Peyer's patch (tissue), 4 donors: Measurements from ENCODE around the gene MRTO4. TPM values are rescaled to one million over a fixed set of nuclear protein-coding genes. Genes with fewer than 3 reads are reported as not detected.
"Not testable (repeated sequence)": the region's sequence is repeated elsewhere in the genome, so short reads cannot be mapped to it uniquely, and the experiment has no call there.

Experiments
- DNase-seq, 3 donors: peaks; one replicate each; pipeline ENCODE4 v3.0.0-alpha.2; 2017 to 2019
- H3K27ac ChIP-seq, 4 donors: fragments of 200-600 bp; sonication (generic); one replicate each; pipeline ENCODE4 v1.5.1; 2016 to 2019
- H3K27me3 ChIP-seq, 2 donors: fragments of 200-600 bp; sonication (generic); one replicate each; pipeline ENCODE4 v1.5.1; 2019
- H3K36me3 ChIP-seq, 3 donors: fragments of 200-600 bp; sonication (generic); one replicate each; pipeline ENCODE4 v1.5.1; 2016 to 2019
- H3K4me1 ChIP-seq, 4 donors: fragments of 200-600 bp; sonication (generic); one replicate each; pipeline ENCODE4 v1.5.1; 2016 to 2019
- H3K4me3 ChIP-seq, 4 donors: fragments of 200-600 bp; sonication (generic); 1 replicate in 3 of 4; 2 replicates in 1 of 4; pipeline ENCODE4 v1.5.1; 2016 to 2019; ENCODE audit warnings: mild to moderate bottlenecking in 1 of 4
- H3K9me3 ChIP-seq, 4 donors: fragments of 200-600 bp; sonication (generic); one replicate each; pipeline ENCODE4 v1.5.1; 2016 to 2019; ENCODE audit warnings: mild to moderate bottlenecking in 1 of 4
- CTCF ChIP-seq, 6 experiments: fragments of 450-650 bp in 4 of 6; fragments of 200-600 bp in 2 of 6; sonication (generic) in 1 of 6; IDR thresholded peaks; one replicate each; pipeline ENCODE4 v1.5.1; 2017 to 2019; ENCODE audit warnings: antibody characterized with exemption in 6 of 6, mild to moderate bottlenecking in 3 of 6, moderate library complexity in 1 of 6
- POLR2A ChIP-seq, 2 donors: fragments of 450-650 bp; IDR thresholded peaks; one replicate each; pipeline ENCODE4 v1.5.1; 2017; ENCODE audit warnings: antibody characterized with exemption in 2 of 2, mild to moderate bottlenecking in 2 of 2, moderate library complexity in 2 of 2
- total RNA-seq, 4 donors: library from RNA; depleted of rRNA; stranded (reverse); fragments of >200 nt; gene quantifications; one replicate each; pipeline ENCODE4 v1.1.0, GENCODE V29; 2016

The MRTO4 gene
- total RNA-seq, 4 donors from 2014 or later, result 9.8 to 26.4 (median 12.1) TPM

- H3K4me3 ChIP-seq, result no peak overlapping the region
- peaks cover 0 to 15% (median 7%) of the 10 kb centered on the region in 4 donors for H3K9me3 ChIP-seq
- no peak overlapping the region for H3K27ac ChIP-seq
- DNase-seq, result no peak
- no peaks in the 10 kb centered on the region for H3K4me1 ChIP-seq
- H3K27me3 ChIP-seq, result no peaks in the 10 kb centered on the region
- peaks cover 0 to 9% (median 0%) of the 10 kb centered on the region in 3 donors for H3K36me3 ChIP-seq
- no peak for TF ChIP-seq POLR2A (IDR thresholded peaks at IDR 0.05)
- TF ChIP-seq CTCF (IDR thresholded peaks at IDR 0.05), result no peak
Measured at GRCh38 chr1:19294638-19295037, 43.0 kb downstream of the MRTO4 start.

GRCh38 chr1:19300211-19300610, 48.6 kb downstream of the MRTO4 start:
- H3K36me3 ChIP-seq, result peaks cover 0 to 40% (median 0%) of the 10 kb centered on the region in 3 donors
- DNase-seq, result peak in 1 of 3 donors; percentile 29
- H3K4me1 ChIP-seq, result no peaks in the 10 kb centered on the region
- TF ChIP-seq CTCF (IDR thresholded peaks at IDR 0.05) (no peak), POLR2A (IDR thresholded peaks at IDR 0.05) (no peak)
- no peak overlapping the region for H3K27ac ChIP-seq
- no peak overlapping the region for H3K4me3 ChIP-seq
- H3K27me3 ChIP-seq, result no peaks in the 10 kb centered on the region
- H3K9me3 ChIP-seq, result peaks cover 0 to 5% (median 0%) of the 10 kb centered on the region in 4 donors

- H3K36me3 ChIP-seq, result peaks cover 0 to 68% (median 0%) of the 10 kb centered on the region in 3 donors
- DNase-seq, result not testable (repeated sequence)
Measured at GRCh38 chr1:19304081-19304480, 52.5 kb downstream of the MRTO4 start.

GRCh38 chr1:19305880-19306279, 54.3 kb downstream of the MRTO4 start:
- TF ChIP-seq CTCF (IDR thresholded peaks at IDR 0.05) (no peak), POLR2A (IDR thresholded peaks at IDR 0.05) (no peak)
- peak in 1 of 3 donors; percentile 37 for DNase-seq
- H3K36me3 ChIP-seq, result peaks cover 0 to 65% (median 0%) of the 10 kb centered on the region in 3 donors
- no peak overlapping the region for H3K4me3 ChIP-seq
- H3K9me3 ChIP-seq, result no peaks in the 10 kb centered on the region
- peaks cover 0 to 16% (median 0%) of the 10 kb centered on the region in 4 donors for H3K4me1 ChIP-seq
- no peak overlapping the region for H3K27ac ChIP-seq
- no peaks in the 10 kb centered on the region for H3K27me3 ChIP-seq

More at GRCh38 chr1:19304081-19304480, 52.5 kb downstream of the MRTO4 start:
- H3K4me3 ChIP-seq, H3K27me3 ChIP-seq, H3K9me3 ChIP-seq, H3K27ac ChIP-seq: not testable (repeated sequence)
- H3K4me1 ChIP-seq, result peaks cover 0 to 11% (median 0%) of the 10 kb centered on the region in 4 donors

- Histone ChIP-seq H3K4me1 (peaks cover 0 to 20% (median 2%) of the 10 kb centered on the region in 4 donors), H3K27ac (peak overlapping the region in 1 of 4 donors; percentile 71), H3K36me3 (peaks cover 0 to 60% (median 0%) of the 10 kb centered on the region in 3 donors), H3K27me3 (no peaks in the 10 kb centered on the region), H3K4me3 (no peak overlapping the region), H3K9me3 (no peaks in the 10 kb centered on the region)
- TF ChIP-seq POLR2A (IDR thresholded peaks at IDR 0.05), result no peak
- no peak for TF ChIP-seq CTCF (IDR thresholded peaks at IDR 0.05)
- DNase-seq, result peak in 1 of 3 donors; percentile 44
Measured at GRCh38 chr1:19306941-19307340, 55.3 kb downstream of the MRTO4 start.

- TF ChIP-seq CTCF (IDR thresholded peaks at IDR 0.05) (no peak), POLR2A (IDR thresholded peaks at IDR 0.05) (no peak)
- Histone ChIP-seq H3K27me3 (no peaks in the 10 kb centered on the region), H3K9me3 (no peaks in the 10 kb centered on the region), H3K4me3 (no peak overlapping the region), H3K36me3 (peaks cover 0 to 52% (median 0%) of the 10 kb centered on the region in 3 donors), H3K27ac (peak overlapping the region in 3 of 4 donors; percentile 34 to 75 (median 71)), H3K4me1 (peaks cover 0 to 24% (median 2%) of the 10 kb centered on the region in 4 donors)
- DNase-seq, result peak in 2 of 3 donors; percentile 79 to 80
Measured at GRCh38 chr1:19307794-19308508, 56.3 kb downstream of the MRTO4 start.
